HEK293 (cell line): ENCODE measurements around the gene CLNS1A.

Experiments used
- ZNF133 ChIP-seq: fragments of 450-650 bp; formaldehyde crosslinking; IDR thresholded peaks from 2 replicates; pipeline ENCODE4 v1.5.1; 2016; ENCODE audit warnings: missing biosample characterization, missing genetic modification characterization
- ZNF146 ChIP-seq: fragments of 450-650 bp; formaldehyde crosslinking; IDR thresholded peaks from 2 replicates; pipeline ENCODE4 v1.5.1; 2016; ENCODE audit warnings: missing biosample characterization, missing genetic modification characterization
- ZNF510 ChIP-seq: fragments of 450-650 bp; formaldehyde crosslinking; IDR thresholded peaks from 2 replicates; pipeline ENCODE4 v1.5.1; 2018; ENCODE audit warnings: mild to moderate bottlenecking, missing genetic modification characterization, missing biosample characterization; ENCODE audit not compliant: insufficient replicate concordance
- TF ChIP-seq, protein P1 (sequence below): fragments of 450-650 bp; formaldehyde crosslinking; IDR thresholded peaks from 2 replicates; pipeline ENCODE4 v1.5.1; 2016; ENCODE audit warnings: missing biosample characterization, missing genetic modification characterization
- TF ChIP-seq, protein P2 (sequence below): fragments of 450-650 bp; formaldehyde crosslinking; IDR thresholded peaks from 2 replicates; pipeline ENCODE4 v1.5.1; 2016; ENCODE audit warnings: missing biosample characterization, missing genetic modification characterization

DNA sequence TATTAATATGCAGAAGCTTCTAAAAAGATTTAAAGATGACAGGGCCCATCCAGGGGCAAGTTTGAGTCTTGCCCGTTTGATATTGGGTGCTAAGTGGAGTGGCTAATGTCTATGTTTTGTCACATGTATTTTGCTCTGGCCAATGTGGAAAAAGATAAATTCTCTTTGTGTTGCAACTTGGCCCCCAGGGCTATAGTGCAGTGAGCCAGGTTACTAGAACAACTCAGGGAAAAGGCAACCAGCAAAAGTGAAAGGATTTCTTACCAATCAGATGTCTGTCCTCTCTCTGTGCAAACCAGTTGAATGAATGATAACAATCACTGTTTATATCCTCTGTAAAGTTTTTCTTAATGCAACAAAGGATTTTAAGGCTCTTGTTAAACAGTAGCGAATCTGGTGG lies 4.6 kb upstream of the CLNS1A start:
- TF ChIP-seq ZNF510 (tag by site-specific recombination) (no peak), ZNF146 (tag by site-specific recombination) (no peak), ZNF133 (tag by site-specific recombination) (no peak)
- TF ChIP-seq, protein P1, sequence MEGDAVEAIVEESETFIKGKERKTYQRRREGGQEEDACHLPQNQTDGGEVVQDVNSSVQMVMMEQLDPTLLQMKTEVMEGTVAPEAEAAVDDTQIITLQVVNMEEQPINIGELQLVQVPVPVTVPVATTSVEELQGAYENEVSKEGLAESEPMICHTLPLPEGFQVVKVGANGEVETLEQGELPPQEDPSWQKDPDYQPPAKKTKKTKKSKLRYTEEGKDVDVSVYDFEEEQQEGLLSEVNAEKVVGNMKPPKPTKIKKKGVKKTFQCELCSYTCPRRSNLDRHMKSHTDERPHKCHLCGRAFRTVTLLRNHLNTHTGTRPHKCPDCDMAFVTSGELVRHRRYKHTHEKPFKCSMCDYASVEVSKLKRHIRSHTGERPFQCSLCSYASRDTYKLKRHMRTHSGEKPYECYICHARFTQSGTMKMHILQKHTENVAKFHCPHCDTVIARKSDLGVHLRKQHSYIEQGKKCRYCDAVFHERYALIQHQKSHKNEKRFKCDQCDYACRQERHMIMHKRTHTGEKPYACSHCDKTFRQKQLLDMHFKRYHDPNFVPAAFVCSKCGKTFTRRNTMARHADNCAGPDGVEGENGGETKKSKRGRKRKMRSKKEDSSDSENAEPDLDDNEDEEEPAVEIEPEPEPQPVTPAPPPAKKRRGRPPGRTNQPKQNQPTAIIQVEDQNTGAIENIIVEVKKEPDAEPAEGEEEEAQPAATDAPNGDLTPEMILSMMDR (tag by site-specific recombination), result no peak
- TF ChIP-seq, protein P2, sequence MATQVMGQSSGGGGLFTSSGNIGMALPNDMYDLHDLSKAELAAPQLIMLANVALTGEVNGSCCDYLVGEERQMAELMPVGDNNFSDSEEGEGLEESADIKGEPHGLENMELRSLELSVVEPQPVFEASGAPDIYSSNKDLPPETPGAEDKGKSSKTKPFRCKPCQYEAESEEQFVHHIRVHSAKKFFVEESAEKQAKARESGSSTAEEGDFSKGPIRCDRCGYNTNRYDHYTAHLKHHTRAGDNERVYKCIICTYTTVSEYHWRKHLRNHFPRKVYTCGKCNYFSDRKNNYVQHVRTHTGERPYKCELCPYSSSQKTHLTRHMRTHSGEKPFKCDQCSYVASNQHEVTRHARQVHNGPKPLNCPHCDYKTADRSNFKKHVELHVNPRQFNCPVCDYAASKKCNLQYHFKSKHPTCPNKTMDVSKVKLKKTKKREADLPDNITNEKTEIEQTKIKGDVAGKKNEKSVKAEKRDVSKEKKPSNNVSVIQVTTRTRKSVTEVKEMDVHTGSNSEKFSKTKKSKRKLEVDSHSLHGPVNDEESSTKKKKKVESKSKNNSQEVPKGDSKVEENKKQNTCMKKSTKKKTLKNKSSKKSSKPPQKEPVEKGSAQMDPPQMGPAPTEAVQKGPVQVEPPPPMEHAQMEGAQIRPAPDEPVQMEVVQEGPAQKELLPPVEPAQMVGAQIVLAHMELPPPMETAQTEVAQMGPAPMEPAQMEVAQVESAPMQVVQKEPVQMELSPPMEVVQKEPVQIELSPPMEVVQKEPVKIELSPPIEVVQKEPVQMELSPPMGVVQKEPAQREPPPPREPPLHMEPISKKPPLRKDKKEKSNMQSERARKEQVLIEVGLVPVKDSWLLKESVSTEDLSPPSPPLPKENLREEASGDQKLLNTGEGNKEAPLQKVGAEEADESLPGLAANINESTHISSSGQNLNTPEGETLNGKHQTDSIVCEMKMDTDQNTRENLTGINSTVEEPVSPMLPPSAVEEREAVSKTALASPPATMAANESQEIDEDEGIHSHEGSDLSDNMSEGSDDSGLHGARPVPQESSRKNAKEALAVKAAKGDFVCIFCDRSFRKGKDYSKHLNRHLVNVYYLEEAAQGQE (tag by site-specific recombination), result no peak
